Mucosa of gallbladder (tissue), 1 donor: ENCODE measurements around the gene NFE2. TPM values are rescaled to one million over a fixed set of nuclear protein-coding genes. Genes with fewer than 3 reads are reported as not detected.
A peak's percentile ranks its signal among the peaks of the same experiment; 100 is the strongest.
"Not testable (repeated sequence)": the region's sequence is repeated elsewhere in the genome, so short reads cannot be mapped to it uniquely, and the experiment has no call there.

ENCODE experiments used
- DNase-seq: peaks from one replicate; pipeline ENCODE4 v3.0.0-alpha.2; 2020; ENCODE audit warnings: low spot score
- total RNA-seq: library from RNA; stranded (reverse); gene quantifications from one replicate; pipeline ENCODE4 v1.2.1, GENCODE V29; 2021
- donor health status: DM: no; HTN: no; CAD: no.

NFE2 gene
- total RNA-seq, 1 donor from 2014 or later, result 0.58 TPM

DNA sequence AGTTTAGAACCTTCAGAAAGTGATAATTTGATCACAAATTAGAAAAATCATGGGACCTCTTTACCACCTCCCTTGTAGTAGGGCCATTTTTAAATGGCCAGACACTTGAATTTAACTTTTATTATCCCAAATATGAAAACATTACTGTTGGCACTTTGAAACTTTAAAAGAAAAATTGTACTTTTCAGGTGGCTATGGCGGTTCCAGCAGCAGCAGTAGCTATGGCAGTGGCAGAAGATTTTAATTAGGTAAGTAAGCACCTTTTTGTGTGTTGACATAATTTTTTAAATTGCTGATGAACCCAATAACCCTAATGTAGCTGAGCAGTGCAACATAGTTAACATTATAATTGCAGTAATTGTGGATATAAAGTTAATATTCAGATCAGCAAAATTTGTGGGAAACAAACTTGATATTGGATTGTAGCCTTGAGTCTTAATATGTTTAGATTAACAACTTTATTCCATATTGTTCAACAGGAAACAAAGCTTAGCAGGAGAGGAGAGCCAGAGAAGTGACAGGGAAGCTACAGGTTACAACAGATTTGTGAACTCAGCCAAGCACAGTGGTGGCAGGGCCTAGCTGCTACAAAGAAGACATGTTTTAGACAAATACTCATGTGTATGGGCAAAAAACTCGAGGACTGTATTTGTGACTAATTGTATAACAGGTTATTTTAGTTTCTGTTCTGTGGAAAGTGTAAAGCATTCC lies 16.6 kb downstream of the NFE2 start:
- not testable (repeated sequence) for DNase-seq

DNA sequence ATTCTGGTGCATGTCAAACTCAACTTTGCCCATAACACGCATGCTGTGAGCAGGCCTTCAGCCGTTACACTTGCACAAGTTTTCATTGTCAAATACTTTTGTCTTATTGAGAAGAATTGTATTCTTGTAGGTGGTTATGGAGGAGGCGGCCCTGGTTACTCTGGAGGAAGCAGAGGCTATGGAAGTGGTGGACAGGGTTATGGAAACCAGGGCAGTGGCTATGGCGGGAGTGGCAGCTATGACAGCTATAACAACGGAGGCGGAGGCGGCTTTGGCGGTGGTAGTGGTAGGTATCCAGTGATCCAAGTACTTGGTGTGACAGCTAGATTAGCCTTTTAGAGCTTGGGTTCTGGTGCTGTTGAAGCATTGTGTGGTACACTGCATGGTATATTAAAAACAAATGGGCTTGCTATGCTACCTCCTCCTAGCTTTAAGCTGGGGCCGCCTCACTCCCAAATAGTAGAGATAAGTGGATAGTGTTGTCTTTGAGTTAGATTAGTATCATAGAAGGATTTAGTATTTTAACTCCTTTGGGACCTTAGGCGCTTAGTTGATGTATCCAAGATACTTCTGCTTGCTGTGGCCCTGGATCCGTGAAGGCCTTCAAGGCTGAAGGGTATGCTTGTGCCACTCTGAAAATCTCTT lies 17.7 kb downstream of the NFE2 start:
- no peak for DNase-seq

DNA sequence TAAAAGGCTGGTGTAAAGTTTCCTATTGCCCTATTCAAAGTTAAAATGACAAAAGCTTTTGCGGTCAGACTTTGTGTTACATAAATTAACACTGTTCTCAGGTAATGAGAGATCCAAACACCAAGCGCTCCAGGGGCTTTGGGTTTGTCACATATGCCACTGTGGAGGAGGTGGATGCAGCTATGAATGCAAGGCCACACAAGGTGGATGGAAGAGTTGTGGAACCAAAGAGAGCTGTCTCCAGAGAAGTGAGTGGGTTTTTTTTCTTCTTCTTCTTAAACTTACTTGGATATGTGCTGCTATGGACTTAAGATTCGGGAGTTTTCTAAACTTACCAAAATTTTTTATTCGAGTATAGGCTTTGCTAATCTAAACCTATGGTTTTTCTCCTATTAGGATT lies 19.1 kb downstream of the NFE2 start:
- not testable (repeated sequence) for DNase-seq

DNA sequence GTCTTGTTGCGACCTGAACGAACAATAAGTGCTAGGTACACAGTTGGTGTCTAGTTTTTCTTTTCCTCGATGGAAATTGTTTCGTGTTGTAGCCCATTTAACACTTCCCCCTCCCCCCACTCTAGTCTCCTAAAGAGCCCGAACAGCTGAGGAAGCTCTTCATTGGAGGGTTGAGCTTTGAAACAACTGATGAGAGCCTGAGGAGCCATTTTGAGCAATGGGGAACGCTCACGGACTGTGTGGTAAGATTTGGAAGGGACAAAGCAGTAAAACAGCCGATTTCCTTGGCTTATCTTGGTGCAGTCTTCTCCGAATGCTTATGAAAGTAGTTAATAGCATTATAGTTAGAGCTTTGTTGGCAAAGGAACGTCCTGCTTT lies 19.6 kb downstream of the NFE2 start:
- not testable (repeated sequence) for DNase-seq

DNA sequence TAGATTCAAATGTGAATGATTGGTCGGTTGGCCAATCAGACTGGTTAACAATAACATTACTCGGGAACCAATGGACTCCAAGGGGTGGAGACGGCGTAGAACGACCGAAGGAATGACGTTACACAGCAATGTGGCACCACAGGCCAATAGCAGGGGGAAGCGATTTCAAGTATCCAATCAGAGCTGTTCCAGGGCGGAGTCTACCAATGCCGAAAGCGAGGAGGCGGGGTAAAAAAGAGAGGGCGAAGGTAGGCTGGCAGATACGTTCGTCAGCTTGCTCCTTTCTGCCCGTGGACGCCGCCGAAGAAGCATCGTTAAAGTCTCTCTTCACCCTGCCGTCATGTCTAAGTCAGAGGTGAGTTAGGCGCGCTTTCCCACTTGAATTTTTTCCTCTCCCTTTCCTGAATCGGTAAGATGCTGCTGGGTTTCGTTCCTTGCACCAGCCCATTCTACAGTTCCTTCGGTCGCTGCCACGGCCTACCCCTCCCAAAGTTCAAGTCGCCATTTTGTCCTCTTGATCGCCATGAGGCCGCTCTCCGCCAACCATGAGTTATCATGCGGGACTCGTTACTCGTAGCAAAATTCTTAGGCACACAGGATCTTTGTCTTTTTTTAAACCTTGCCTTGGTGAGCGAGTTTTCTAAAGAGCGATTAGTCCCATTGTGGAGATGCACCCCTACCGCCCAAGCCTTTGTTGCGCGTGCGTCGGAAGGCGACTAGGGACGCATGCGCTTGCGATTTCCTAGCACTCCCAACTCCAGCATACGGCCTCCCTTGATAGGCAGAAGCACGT lies 20.2 kb downstream of the NFE2 start, which contains the start of gene HNRNPA1:
HNRNPA1 (plus strand) TSS at position 259 of the 793 bp plus-strand sequence; CDS start at position 341, 82 bp downstream.
- DNase-seq, result peak; percentile 99

DNA sequence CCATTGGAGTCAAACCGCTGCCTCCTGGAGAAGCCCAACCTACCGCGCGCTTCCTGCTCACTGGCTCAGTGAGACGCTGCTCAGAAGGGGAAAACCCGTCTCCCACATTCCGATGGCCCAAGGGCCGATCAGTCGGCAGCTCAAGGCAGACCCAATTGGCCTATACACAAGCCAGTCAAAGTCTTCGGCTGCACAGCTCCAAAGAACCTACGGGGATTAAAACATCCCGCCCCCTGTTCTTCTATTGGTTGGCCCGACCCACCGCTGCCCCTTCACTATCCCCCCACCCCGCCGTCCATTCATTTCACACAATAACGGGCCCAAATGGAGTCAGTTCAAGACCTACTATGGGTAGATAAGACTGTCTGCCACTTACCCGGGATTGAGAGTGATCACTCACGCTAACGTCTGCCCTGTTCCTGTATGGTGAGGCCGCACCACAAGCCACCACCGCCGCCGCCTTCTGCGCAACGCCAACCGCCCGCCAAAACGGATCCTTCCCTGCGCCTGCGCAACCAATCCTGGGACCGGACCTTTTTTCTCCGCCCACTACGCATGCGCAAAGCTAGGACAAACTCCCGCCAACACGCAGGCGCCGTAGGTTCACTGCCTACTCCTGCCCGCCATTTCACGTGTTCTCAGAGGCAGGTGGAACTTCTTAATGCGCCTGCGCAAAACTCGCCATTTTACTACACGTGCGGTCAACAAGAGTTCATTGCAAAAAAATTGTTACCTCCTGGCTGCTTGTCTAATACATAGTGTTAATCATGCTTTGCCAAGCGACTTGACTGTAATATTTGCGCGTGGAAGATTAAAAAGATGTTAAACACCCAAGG lies 21.0 kb downstream of the NFE2 start, which contains the start of gene CBX5:
CBX5 (minus strand) TSS at position 491 of the 836 bp plus-strand sequence. CDS start 22,472 bp downstream, outside the sequence.
- peak; percentile 100 for DNase-seq

DNA sequence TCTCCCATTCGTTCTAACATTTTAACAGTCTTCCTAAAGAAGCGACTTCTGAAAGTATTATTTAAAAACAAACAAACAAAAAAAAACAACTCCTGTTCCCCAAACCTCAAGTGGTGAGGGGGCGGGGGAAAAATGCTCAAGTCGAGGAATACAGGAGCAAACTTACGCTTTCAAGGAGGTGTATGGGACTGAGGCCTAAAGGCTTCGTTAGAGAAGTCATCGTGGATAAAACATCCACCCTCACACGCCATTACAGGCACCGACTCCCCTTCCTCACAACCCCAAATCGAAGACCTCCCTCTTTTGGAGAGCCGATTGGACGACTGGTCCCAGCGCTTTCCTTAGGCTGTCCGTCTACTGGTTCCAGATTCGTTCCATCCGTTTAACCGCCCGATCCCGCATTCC lies 21.6 kb downstream of the NFE2 start:
- DNase-seq, result no peak

DNA sequence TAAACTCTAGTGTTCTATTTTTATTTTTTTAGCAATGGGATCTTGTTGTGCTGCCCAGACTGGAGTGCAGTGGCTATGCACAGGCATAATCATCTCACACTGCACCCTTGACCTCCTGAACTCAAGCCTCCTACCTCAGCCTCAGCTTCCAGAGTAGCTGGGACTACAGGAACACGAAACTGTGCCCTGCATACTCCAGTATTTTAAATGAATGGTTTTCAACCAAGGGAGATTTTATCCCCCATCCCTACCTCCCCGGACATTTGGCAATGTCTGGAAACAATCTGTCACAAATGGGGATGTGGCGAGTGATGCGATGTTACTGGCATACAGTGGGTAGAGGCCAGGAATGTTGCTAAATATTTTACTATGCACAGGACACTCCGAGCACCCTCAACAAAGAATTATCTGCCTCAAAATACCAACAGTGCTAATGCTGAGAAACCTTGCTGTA lies 23.0 kb downstream of the NFE2 start:
- no peak for DNase-seq

DNA sequence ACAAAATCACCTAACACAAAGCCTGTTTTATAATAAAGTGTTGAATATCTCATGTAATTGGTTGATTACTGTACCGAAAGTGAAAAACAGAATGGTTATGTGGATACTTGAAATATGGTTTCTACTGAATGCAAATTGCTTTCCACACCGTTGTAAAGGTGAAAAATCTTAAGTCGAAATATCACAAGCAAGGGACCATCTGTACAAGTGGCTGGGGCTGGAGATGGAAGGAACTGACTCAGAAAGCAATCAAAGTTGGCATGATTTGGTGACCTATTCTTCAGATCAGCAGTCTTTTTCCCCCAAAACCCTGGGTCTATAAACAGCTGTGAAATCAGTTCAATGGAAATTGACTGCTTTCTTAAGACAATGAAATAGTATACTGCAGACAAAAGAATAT lies 24.4 kb downstream of the NFE2 start:
- no peak for DNase-seq

DNA sequence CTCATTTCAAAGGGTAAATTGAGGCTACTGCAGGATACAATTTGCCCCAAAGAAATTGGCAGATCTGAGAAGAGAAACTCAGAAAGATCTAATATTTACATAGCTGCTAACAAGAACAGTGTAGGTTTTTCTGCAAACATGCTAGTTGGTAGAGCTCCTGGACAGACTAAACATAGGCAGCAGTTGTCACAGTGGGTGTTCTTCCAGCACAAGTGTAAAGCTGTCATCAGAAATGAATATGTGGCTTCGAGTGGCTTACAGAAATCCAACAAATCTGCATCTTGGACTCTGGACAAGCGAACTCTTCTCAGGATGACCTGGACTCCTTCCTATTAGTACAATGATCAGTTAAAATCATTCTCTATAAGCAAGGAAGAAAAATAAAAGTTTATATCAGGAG lies 26.8 kb downstream of the NFE2 start:
- DNase-seq, result no peak

DNA sequence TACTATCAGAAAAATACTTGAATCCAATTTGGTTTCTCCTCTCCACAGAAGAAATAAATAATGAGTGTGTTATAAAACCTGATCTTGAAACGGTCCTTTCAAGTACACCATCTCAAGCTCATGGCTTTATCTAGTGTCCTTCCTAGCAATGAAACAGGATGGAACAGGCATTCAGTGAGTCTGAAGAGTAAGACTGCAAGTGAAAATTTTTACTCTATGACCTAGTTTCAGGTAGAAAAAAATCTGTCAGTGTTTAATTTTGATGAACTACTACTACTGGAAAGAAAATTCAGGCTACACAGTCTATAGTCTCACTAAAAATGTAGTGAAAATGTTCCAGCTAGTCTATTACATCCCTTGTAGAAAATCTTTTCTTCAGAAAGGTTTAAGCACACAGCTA lies 28.6 kb downstream of the NFE2 start:
- no peak for DNase-seq

DNA sequence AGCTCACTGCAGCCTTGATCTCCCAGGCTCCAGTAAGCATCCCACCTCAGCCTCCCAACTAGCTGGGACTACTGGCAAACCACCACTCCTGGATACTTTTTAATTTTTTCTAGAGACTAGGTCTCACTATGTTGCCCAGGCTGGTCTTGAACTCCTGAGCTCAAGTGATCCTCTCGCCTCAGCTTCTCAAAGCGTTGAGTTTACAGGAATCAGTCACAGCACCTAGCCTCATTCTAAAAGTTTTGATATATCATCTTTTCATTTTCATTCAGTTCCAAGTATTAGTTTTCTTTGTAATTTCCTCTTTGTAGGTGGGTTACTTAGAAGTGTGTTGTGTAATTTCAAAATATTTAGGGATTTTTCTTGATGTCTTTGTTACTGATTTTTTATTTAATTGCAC lies 30.5 kb downstream of the NFE2 start:
- DNase-seq, result no peak

DNA sequence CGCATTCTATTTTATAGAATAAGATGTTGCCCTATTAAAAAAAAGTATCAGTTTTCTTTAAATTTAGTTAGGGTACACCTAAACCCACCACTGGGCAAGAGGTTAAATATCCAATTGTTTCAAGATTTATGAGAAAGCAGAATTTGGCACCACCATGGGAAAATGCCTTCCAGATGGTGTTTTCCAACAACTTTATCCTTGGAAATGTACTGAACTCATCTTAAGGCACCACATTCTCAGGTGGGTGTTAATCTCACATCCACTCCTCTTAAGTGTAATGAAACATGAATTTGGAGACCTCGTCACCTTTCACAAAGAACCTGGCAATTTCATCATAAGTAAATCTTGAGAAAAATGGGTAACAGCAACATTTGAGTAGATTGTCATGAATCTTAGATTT lies 34.0 kb downstream of the NFE2 start:
- no peak for DNase-seq

DNA sequence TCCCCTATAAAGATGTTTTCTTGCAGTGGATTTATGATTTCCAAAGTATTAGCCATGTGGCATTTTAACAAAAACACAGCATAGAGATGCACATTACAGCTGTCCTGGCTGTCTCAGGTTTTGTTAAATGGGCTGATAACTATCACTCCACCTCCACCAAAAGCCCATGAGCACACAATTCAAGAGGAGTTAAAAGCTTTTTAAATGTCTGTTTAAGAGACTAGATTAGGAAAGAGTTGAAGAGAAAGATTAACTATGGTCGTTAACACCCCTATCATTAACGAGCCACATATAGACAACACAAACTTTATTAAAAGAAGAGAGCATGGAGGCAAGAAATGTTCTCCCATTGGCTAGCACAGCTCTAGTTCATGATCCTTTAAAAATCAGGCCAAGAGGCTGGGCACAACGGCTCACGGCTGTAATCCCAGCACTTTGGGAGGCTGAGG lies 35.4 kb downstream of the NFE2 start:
- no peak for DNase-seq

DNA sequence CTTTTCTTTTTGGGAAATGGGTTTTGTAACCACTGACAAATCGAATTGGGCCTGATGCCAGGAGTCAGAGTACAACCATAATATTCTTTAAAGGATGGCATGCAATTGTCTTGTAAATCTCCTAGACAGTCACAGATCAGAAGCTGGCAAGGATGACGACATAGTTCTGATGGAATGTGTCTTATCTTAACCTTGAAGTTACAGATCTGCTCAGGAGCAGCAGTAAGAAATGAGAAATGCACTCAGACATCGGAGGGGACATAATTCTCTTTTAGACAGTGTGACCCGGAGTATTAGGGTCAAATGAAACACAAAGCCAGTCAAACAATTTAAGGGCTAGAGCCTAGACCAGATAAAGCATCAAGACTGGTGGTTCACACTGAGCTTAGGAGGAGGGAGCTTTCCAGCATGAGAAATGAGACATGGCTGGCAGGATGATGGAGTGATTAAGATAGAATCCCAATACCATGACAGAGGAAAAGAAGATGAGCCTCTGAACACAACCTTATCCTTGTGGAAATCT lies 38.4 kb downstream of the NFE2 start:
- DNase-seq, result peak; percentile 29

DNA sequence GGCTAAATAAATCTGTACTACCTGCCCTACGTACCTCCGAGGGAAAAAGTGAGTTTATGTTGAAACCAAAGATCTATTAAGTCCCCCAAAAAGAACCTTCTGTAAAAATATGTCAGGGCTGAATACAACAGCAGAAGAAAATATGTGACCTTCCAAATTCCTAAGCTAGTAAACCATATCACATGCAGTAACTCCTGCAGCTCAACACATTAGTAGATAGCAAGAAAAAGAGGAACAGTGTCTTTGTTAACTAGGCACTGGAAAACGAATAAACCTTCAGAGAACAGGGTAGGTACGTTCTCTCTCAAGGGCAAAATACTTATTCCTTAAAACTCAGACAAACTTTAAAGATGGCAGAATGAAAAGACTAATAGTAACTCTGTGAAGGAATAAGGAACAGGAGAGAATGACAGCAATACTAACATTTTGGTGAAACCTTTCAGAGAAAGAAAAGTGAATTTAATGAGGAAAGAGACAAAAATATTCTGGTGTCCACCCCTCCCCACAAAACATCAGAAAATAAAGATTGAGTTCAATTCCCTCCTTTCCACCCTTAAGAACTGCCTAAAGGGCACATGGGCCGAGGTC lies 38.9 kb downstream of the NFE2 start:
- DNase-seq, result no peak

DNA sequence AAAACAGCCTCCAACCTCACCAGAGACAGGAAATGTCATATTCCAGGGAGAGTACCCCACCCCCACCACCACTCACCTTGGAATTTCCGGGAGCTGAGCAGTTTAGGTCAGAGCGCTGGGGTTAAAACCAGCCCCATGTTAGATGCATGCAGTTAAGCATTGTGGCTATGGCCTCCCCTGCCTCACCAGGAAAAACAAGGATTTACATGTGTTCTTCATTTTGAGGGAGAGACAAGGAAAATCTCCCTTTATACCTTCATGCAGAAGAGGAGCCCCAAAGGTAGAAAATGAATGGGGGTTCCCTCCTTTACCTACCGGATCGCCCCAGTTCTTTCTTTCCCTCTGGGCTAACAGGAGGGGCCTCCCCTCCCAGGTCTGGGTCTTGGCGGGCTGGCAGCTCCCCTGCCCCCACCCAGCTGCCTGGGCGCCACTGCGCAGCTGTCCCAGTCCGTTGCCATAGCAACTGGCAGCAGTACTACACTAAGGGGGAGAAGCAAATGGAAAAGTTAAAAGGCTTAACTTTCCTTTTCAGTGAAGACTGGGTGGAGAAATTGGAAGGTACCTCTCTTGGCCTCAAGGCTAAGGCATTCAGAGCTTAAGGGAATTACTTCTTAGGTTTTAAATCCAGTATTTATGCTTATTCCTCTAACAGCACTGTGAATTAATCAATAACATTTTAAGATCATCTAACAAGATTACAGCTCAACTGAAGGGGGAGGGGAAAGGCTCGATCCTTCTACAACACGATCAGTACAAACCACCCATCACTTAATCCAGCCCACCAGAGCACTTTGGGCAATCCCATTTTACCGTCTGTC lies 41.4 kb downstream of the NFE2 start:
- peak; percentile 58 for DNase-seq

DNA sequence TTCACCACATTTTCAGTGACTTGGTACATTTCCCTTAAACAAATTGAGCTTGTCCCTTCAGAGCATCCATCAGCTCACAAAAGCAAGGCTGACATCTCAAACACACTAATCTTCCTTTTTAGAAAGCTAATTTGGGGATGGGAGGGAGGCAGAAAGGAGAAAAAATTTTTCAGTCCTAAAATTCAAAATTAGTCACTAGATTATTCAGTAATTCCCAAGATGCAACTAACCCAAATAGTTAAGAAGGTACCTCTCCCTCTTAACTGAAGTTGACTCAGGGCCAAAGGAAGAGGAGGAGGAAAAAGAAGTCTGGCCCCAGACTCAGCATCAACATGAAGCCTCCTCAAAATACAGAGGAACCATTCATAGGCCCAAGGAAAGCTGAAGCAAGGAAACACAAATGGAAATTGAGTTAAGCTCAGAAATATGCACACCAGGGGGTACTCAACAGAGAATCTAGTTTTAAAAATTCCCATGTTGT lies 42.6 kb downstream of the NFE2 start:
- DNase-seq, result no peak

DNA sequence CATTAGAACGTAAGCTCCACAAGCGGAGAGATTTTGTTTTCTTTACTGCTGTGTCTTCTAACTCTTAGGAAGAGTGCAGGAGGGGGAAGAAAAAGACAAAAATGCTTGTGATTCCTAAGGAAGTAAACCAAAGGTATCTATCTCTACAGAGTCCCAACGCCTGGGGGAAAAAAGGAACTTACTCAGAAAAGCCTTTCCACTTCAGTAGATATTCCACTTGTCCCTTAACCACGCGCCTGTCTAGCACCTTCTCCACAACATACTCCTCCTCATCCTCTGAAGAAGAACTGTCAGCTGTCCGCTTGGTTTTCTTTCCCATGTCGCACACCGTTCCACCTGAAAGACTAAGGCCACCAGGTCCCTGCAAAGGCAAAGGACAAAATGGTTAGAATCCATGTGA lies 43.5 kb downstream of the NFE2 start:
- no peak for DNase-seq

DNA sequence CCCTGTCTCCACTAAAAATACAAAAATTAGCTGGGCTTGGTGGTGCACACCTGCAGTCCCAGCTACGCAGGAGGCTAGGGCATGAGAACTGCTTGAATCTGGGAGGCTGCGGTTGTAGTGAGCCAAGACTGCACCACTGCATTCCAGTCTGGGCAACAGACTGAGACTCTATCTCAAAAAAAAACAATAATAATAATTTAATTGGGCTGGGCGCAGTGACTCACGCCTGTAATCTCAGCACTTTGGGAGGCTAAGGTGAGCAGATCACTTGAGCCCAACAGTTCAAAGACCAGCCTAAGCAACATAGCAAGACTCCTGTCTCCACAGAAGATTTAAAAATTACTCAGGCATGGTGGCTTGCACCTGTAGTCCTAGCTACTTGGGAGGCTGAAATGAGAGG lies 47.6 kb downstream of the NFE2 start:
- no peak for DNase-seq
